NCI-H128 (cell line): Measurements from ENCODE around the gene CXCL8.
"Not testable (repeated sequence)": the region's sequence is repeated elsewhere in the genome, so short reads cannot be mapped to it uniquely, and the experiment has no call there.

Experiments used
- DNase-seq: peaks from one replicate; lab custom pipeline; 2025; ENCODE audit not compliant: unreplicated experiment; lab: John Stamatoyannopoulos, UW

CXCL8 gene

DNA sequence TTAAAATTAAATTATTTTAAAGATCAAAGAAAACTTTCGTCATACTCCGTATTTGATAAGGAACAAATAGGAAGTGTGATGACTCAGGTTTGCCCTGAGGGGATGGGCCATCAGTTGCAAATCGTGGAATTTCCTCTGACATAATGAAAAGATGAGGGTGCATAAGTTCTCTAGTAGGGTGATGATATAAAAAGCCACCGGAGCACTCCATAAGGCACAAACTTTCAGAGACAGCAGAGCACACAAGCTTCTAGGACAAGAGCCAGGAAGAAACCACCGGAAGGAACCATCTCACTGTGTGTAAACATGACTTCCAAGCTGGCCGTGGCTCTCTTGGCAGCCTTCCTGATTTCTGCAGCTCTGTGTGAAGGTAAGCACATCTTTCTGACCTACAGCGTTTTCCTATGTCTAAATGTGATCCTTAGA, at the start of gene CXCL8:
TSS of gene CXCL8 (plus strand) at position 217 of the 426 bp plus-strand sequence. CDS start at position 307, 90 bp downstream.
- DNase-seq, result no peak

DNA sequence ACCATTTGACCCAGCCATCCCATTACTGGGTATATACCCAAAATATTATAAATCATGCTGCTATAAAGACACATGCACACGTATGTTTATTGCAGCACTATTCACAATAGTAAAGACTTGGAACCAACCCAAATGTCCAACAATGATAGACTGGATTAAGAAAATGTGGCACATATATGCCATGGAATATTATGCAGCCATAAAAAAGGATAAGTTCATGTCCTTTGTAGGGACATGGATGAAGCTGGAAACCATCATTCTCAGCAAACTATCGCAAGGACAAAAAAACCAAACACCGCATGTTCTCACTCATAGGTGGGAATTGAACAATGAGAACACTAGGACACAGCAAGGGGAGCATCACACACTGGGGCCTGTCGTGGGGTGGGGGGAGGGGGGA, 49.2 kb upstream of the CXCL8 start:
- not testable (repeated sequence) for DNase-seq

DNA sequence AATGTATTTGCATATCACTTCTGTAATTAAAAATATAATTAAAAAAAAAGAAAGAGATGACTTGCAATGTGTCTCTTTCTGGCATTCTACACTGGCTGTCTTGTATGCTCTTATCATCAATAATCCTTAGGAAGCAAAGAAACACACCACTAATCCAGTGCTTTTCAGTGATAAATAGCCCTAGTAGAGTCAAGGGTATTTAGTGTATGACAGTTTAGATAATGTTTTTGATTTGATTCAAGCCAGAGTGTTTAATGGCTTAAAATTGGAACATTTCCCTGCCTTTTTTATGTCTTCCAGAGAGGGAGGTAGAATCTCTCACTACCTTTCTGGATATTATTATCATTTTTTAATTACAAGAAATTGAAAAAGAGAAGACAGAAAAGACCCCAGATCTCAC, 48.6 kb upstream of the CXCL8 start:
- no peak for DNase-seq

DNA sequence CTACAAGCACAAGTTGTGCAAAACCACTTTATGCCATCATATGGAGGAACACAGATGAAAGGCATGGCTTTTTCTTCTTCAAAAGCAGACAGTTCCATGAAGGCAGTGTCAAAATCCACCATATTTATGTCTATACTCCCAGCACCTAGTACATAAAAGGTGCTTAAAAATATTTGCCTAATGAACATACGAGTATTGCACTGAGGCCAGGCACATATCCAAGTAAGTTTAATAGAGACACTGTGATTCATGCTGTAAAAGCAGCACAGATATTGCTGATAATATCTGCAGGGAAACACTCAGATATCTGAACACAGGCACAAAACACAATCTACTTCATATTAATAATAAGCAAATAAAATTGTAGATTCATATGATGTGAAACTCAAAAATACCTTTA, 48.1 kb upstream of the CXCL8 start:
- no peak for DNase-seq

DNA sequence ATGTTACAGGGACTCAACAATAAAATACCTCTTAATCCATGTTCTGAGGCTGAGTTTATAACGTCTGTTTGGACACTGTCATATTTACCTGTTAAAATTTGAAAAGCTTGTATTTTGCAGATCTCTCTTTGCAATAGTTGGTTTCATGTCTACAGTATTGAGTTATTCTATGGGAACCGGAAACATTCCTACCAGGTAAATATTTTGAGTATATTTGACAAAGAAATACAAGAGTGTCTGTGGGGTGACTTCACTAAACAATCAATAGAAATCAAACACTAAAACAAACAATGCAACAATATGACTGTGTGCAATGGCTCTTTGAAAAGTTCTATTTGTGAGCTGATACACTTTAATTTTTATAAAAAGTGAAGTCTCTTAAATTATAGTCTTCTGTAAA, 47.7 kb upstream of the CXCL8 start:
- DNase-seq, result no peak

DNA sequence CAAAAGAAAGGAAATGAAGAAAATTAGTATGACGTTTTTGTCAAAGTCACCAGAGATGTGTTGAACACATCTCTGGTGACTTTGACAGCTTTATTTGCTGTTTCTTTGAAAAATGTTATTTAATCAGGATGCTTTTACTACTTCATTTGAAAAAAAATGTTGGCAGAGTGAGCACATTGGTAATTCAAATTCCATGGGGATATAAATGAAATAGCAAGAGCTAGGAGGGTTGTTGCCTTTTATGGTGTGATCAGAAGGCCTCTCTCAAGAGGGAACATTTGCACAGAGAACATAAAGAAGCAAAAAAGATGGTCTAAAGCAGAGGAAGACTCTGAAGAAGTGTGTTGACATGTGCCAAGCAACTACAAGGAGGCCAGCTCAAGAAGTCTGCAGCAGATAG, 46.6 kb upstream of the CXCL8 start:
- DNase-seq, result no peak

DNA sequence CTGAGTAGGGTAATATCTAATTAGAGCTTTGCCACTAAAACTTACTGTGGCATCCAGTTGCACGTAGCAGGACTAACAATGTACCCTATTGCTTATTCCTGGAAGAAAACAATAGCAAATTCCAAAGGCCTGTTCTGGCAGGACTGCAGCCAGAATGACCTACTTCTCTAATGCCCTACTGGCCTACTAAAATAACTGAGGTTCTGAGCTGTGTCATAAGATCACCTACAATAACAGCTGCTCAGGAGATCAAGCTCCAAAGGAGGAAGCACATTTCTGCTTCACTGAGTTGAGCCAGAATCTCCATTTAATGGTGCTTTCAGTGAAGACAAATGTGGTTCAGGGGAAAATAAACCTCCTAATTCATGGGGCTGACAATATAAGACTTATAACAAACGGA, 42.2 kb upstream of the CXCL8 start:
- no peak for DNase-seq

DNA sequence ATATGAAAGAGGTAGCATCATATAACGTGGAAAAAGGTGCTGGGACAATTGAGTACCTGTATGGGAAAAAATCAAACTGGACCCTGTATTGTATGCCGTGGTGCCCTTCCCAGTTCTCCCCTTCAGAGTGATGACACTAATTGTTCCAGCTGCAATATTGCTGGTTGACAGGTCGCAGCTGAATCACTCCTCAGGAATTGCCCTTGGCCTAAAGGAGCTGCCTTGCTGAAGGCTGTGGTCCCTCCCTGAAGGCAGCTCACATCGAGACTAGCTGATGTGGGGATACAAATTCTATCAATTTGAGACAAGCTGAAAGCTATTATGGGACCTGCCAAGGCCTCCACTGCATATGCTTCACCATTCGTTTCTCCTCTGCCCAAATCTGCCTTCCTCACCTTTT, 39.3 kb upstream of the CXCL8 start:
- DNase-seq, result no peak

DNA sequence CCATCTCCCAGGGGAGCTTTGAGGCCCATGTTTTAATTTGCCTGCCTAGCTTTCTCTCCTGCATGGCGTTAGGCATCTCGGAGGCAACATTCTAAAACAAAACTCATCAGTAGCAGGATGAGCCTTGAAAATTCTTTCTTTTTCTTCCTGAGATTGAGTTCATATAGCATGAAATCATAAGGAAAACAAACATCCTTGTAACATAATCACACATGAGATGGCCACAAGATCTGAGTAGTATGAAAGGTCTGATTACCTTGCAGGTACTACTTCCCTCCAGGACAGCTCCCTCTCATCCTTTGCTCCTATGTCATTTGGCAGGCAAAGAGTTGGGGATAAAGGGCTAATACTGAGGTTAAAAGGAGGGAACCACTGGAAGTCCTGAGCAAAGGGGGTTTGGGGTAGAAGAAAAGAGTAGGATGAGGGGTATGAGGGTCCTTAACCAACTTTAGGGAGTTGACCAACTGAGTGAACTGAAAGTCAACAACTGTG, 37.5 kb upstream of the CXCL8 start:
- no peak for DNase-seq

DNA sequence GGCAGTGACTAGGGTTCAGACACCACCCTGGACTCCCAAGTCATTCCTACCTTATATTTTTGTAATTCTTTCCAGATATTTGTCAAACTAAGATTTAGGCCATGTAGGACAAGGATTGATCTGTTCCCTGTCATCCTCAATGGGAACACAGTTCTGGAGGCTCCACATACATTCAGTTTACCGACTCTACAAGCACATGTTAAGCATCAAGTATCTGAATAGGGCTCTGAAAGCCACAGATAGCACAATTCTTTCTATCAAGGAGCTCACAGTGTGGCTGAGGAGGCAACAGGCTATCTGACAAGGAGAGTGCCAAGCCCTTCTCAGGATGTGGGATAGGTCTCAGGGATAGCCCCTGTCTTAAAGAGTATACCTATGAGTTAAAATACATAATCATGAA, 37.0 kb upstream of the CXCL8 start:
- DNase-seq, result no peak

DNA sequence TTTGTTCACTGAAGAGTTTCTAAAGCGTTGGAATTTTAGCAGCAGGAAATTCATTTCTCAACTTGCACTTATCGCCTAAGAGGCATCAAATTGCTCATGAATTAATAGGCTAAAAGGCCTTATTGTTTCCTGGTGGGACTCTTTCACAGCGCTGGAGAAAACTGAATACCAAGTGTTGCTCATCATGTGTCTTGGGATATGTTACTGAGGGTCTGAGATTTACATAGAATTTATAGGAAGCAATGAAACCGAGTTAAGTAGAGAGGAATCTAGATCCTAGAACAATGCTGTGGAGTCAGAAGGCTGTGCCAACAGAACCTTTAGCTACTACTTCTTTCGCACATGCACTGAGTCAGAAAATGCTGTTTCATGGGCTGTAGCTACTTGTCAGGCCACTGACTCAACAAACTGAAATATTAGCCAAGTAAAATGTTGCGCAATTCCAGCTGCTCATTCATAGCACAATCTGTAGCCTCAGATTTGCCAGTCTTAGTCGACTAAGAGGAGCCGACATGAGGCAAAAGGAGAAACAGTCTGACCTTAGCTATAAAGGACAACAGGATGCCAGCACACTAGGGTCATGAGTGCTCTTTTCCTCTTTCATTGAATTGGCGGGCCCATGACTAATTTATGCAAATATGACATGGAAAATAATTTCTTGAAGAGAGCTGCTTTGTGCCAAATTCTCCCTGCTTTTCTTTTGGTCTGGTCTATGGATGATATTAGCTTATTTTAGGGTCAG, 35.9 kb upstream of the CXCL8 start:
- DNase-seq, result no peak

DNA sequence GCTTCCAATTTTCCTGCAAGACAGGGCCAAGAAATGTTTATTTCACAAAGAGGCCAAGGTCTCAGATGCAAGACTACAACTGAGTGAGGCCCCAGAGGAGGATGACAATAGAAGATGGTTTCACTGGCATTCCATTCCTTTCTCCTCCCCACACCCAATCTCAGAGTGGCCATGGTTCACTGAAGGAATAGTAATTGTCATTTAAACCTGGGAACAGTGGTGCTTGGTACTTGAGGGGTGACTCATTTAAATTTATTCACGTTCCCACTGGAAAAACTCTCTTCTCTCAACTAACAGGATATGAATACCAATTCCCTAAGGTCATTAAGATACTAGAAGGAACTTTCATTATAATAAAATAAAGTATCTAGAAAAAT, 35.3 kb upstream of the CXCL8 start:
- DNase-seq, result no peak

DNA sequence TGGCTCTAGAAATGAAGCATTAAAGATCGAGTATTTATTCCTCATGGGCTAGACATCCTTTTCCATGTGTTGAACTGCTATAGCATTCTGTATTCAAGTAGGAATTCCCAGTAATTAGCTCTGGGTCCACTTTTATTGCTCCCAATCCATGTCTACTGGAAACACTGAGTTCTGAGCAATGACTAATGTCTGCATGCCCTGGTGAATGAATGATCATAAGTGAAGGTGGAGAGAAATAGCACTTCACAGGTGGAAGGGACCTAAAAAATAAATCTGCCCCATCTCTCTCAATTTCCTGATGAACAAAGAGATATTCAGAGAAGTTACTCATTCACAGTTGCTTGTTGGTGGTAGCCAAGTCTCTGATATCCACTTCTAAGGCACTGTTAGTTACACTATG, 34.6 kb upstream of the CXCL8 start:
- no peak for DNase-seq

DNA sequence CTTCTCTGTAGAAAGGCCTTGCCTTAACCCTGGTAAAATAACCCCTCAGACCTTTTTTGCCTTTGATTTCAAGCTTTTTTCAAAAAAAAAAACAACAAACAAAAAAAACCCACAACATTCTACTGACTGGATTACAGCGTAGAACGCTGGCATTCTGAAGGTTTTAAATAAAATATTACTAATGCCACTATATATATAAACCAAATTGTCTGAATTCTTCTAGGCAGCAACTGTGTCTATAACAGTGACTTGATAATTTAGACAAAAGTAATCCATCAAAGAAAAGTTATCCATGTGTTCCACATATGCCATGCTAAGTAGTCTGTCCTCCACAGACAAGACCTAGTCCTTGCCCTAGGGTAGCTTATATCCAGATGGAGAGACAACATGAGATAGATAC, 33.6 kb upstream of the CXCL8 start:
- DNase-seq, result no peak

DNA sequence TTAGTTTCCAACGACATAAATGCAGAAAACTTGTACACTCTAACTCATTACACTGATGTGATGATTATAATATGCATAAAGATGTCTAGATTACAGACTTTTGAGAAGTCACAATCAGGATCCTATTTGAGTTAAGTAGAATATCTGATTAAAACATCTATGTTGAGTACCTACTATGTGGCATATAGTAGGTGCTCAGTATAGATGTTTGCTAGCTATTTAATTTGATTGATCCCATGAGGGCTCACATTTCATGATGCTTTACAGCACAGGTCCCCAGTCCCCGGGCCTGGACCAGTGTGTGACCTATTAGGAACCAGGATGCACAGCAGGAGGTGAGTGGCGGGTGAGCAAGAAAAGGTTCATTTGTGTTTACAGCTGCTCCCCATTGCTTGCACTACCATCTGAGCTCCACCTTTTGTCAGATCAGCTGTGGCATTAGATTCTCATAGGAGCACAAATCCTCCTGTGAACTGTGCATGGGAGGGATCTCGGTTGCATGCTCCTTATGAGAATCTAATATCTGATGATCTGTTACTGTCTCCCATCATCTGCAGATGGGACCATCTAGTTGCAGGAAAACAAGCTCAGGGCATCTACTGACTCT, 33.0 kb upstream of the CXCL8 start:
- DNase-seq, result no peak

DNA sequence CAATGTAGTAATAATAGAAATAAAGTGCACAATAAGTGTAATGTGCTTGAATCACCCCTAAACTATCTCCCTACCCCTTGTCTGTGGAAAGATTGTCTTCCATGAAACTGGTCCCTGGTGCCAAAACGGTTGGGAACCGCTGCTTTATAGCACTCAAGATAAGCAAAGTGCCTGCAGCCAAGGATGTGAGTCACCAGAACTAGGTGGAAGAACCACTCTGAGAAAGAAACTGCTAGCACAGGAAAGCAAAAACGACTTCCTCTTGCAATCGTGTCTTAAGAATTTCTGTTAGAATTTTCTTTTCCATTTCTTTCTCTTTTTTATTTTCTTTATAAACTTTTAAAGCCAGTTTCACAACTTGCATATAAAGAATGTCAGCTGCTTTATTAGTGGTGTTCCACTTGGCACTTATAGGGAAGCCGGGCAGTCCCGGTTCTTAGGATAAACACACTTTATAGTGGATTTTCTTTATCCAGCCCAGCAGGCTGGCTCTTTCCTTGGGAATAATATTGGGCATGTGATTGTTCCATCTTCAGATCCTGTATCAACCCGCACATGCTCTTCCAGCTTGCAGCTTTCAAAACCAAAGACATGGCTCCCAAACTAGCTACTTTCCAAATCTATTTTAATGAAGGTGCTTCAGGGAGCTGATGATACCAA, 32.3 kb upstream of the CXCL8 start:
- no peak for DNase-seq

DNA sequence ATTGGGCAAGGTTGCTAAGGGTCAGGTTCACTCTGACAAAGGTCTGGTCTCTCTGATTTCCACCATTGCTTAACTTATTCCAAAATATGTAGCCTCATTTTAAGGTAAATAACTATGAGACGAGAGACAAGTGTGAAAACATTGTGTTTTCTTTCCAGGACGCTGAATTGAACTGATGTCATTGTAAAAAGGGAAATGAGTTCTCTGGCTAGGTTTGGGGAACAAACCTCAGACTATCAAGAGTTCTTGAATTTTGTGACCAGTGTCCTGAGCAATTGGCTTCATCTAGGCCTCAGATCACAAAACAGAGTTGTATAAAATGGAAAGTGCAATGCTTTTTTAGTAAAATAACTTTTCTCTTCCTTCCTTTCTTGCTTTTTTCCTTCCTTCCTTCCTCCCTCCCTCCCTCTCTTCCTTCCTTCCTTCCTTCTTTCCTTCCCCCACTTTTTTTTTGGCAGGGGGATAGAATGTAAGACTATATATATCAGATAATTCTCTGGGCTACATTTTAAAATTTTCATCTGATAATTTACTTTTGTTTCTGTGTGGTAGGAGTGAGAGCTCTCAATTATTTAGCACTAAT, 30.8 kb upstream of the CXCL8 start:
- no peak for DNase-seq

DNA sequence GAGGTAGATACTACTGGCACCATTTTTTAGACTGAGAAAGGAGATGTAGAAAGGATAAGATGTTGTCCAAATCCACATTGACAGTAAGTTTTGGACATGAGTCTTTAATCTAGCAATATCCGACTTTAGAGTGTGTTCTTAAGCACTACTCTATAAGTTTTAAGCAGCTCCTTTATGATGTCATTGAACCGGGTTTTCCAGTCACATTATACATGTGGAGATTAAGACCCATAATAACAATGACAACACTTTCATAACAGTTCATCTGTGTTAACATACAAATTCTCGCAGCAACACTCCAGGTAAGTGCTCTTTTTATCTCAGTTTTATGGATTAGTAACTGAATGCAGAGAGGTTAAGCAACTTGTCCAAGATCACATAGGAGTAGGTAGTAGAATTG, 30.3 kb upstream of the CXCL8 start:
- no peak for DNase-seq

DNA sequence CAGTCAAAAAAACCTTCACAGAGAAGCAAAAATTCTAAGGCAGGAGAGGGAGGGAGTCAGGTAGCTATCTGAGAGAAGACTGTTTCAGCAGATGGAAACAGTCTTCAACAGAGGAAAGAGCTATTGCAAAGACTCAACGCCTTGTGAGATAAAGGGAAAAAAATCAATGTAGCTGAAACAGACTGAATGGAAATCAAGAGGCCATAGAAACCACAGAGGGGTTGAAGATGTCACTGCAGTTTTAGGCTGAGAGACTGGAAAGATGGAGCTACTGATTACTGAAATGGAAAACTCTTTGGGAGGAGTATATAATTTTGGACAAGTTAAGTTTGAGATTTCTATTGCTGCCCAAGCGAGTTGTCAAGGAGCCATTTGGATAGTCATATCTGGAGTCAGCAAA, 28.4 kb upstream of the CXCL8 start:
- DNase-seq, result no peak

DNA sequence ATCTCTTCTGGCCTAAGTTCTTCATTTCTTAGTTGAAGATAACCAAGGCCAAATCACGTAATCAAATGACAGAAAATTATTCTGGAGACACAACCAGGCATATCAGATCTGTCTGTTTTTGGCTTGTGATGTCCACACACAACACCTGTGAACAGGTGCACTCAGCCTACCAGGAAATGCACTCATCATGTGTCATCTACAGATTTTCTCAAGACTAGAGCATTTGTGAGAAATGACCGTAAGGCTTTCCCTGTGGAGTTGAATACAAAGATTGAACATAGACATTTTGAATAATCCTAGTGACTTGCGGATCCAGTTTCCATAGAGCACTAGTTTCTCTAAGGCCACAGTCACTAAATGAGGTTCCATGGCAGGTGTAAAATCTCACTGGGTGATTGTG, 26.7 kb upstream of the CXCL8 start:
- DNase-seq, result no peak

DNA sequence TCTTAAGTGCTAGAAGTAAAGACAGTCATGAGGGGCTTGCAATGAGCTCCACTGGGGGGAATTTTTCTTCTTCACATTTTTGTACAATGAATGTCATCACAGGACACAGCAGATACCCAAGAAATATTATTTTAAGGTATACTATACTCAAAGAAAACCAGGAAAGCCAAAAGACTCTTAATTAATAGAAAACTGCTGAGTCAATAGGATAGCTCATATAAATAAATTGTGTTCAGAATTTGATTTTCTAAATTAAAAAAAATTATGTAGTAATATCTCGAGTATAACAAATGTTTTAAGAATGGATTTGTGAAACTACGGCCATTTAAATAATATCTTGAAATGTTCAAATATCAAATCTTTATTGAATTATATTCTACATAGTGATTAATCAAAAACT, 25.7 kb upstream of the CXCL8 start:
- no peak for DNase-seq

DNA sequence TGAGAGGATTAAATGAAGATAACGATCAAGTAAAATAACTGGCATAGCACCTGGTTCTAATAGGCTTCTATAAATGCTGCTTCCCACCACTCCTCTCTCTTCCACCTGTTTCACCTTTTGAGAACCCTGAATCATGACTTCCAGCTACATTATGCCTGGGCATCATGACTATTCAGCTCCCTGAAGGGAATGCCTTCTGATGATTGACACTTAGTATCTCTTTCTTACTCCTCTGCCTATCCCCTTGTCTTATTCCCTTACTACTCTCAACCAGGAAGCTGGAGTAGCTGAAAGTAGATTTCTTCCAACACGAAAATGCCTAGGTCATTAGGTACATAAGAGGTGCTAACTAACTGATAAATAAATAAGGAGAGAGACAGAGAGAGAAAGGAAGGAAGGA, 24.7 kb upstream of the CXCL8 start:
- DNase-seq, result no peak
